NB4 (cell line): ENCODE measurements around the gene ABCC11.
"Not testable (repeated sequence)": the region's sequence is repeated elsewhere in the genome, so short reads cannot be mapped to it uniquely, and the experiment has no call there.

Source experiments
- DNase-seq: peaks from one replicate; pipeline ENCODE4 v3.0.0; 2010; ENCODE audit warnings: low read depth
- H3K4me3 ChIP-seq: one replicate; pipeline ENCODE4 v1.5.1; 2011; ENCODE audit warnings: mild to moderate bottlenecking, low read depth, low read length, moderate library complexity
- CTCF ChIP-seq: IDR thresholded peaks from one replicate; pipeline ENCODE4 v1.5.1; 2012; ENCODE audit warnings: low read depth, low read length
- MYC ChIP-seq: IDR thresholded peaks from 2 replicates; pipeline ENCODE4 v1.6.1; 2011; ENCODE audit warnings: low read depth, low read length
- POLR2A ChIP-seq: IDR thresholded peaks from 2 replicates; pipeline ENCODE4 v1.6.1; 2011; ENCODE audit warnings: mild to moderate bottlenecking; ENCODE audit not compliant: insufficient read length; ENCODE audit errors: extremely low read depth
- TF ChIP-seq, protein P1 (sequence below): IDR thresholded peaks from 2 replicates; pipeline ENCODE4 v1.6.1; 2011; ENCODE audit warnings: low read depth, low read length

ABCC11 gene

DNA sequence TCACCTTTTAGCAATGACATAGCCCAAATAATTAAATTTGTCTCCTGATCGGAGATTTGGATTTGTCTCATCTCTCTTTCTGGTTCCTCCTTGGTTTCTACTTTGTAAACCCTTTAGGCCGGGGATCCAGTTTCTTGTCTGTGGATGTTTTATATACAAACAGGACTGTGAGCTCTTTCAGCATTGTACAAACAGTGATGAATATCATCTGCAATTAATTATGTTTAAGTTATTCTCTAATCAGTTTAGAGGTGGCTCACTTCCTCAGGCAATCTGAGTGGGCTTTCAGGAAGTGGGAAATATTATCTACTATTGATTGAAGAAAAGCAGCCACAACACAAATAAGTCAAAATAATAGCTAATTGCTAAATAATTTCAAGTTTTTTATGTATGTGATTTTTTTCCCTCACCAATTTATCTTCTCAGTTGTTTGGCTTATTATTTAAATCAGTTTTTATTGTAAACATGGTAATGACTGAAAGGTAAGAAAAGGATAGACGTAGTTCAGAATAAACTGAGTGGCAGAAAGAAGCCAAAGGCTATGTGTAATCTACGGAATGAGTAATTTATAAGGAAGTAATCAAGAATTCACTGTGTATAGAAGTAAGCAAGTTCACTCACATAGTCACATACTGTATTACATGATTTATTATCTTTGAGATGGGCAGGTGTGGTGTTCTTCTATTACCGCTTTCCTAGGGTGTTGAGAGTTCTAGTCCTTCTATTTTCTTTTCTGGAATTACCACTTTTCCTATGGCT, 3.4 kb upstream of the ABCC11 start:
- no peak overlapping the region for H3K4me3 ChIP-seq
- TF ChIP-seq MYC, result no peak
- TF ChIP-seq, protein P1, sequence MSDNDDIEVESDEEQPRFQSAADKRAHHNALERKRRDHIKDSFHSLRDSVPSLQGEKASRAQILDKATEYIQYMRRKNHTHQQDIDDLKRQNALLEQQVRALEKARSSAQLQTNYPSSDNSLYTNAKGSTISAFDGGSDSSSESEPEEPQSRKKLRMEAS, result no peak
- no peak for TF ChIP-seq POLR2A
- TF ChIP-seq CTCF, result no peak
- no peak for DNase-seq

DNA sequence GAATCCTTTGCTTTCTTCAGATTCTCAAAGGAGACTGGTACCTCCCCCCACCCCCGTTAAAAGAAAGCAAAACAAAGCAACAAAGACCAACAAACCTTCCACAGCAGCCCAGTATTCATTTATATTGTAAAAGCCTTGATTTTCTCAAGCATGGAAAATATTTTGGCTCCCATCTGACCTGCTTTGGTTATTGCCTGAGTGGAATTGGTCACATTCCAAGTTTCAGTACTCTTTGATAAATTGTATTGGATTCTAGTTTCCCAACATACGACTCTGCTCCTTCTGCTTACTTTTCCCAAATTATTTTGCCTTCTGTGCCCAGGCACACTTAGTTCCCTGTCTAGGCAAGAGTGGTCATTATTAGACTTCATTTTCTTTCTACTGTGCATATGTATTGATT, 1.3 kb downstream of the ABCC11 start:
- TF ChIP-seq CTCF (no peak), MYC (no peak)
- DNase-seq, result no peak
- peak overlapping the region; percentile 78 for H3K4me3 ChIP-seq

DNA sequence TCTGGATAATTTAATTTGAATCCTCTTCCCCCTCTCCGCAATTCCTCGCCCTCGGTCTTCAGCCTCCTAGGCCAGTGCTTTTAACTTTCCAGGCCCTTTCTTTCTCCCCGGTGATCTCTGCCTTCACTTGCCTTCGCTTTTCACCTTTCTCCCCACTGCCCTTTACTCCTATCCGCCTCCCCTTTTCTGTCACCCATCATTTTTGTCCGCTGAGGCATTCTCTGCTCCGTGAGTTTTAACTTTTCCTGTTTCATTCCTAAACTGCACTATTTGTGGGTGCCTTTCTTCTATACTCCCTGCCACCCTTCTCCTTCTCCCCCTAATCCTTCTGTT, 2.5 kb downstream of the ABCC11 start:
- DNase-seq, result no peak
- TF ChIP-seq MYC (no peak), POLR2A (no peak), CTCF (no peak)
- TF ChIP-seq, protein P1, result no peak
- H3K4me3 ChIP-seq, result peak overlapping the region; percentile 78

DNA sequence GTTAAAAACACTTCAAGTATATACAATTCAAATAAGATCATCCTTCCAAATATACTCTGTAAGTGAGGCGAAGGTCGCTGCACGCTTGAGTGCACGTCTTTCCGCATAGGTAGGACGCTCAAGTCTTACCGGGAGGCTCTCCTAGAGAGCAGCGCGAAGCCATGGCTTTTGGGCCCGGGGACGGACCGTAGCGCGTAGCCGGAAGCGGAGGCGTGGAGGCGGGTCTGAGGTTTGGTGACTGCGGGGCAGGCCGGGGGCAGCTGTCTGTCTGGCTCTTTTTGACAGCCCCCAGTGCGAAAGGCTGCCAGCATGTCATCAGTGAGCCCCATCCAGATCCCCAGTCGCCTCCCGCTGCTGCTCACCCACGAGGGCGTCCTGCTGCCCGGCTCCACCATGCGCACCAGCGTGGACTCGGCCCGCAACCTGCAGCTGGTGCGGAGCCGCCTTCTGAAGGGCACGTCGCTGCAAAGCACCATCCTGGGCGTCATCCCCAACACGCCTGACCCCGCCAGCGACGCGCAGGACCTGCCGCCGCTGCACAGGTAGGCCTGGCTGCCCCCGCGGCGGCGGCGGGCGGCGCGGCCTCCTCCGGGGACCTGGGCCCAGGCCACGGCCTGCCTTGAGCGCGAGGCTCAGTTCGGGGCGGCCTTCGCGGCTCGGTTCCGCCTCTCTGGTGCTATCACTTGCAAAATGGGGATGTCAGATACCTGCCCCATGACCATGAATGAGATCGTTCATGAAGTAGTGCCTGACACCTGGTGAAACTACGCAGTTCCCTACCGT, 3.1 kb downstream of the ABCC11 start, which contains the start of gene LONP2:
LONP2 (plus strand) TSS at position 221 of the 783 bp plus-strand sequence; CDS start at position 310, 89 bp downstream.
- H3K4me3 ChIP-seq, result peak within 1 kb of the TSS; percentile 78
- TF ChIP-seq, protein P1, result 0 out of 2 replicates have a peak, but pooled peaks have one; percentile 50
- TF ChIP-seq CTCF (no peak), MYC (peak; percentile 15; the same call in 1 of the 2 replicates), POLR2A (peak; percentile 63)
- peak; percentile 95 for DNase-seq

GRCh38 chr16:48240147-48240546, 7.2 kb downstream of the ABCC11 start:
- not testable (repeated sequence) for H3K4me3 ChIP-seq, DNase-seq

DNA sequence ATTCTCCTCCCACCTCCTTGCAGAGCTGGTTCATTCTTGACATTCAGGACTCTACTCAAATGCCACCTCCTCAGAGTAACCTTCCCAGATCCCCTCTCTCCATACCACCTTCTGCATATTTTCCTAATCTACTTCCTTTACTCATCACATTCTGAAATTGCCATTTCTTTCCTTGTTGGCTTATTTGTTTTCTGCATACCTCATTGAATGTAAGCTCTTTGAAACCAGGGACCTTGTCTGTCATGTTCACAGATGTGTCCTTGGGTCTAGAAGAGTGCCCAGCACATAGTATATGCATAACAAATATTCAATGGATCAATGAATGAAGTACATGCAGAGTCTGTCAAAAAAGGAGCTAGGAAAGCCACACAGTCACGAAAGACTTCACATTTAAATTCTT, 11.1 kb downstream of the ABCC11 start:
- no peak overlapping the region for H3K4me3 ChIP-seq
- DNase-seq, result no peak
- TF ChIP-seq, protein P1, result no peak
- no peak for TF ChIP-seq MYC
- TF ChIP-seq POLR2A, result no peak
- TF ChIP-seq CTCF, result no peak
